GM18873 (cell line): ENCODE results near the gene SYS1.

Experiments
- ATAC-seq: cut with Tn5 transposase; IDR thresholded peaks from one replicate; pipeline ENCODE4 v1.9.1; 2021; ENCODE audit warnings: mild to moderate bottlenecking, moderate library complexity, moderate number of reproducible peaks; ENCODE audit not compliant: unreplicated experiment, low FRiP score

Gene SYS1

GRCh38 chr20:45374966-45375365 lies 12.0 kb downstream of the SYS1 start:
- no peak for ATAC-seq

- ATAC-seq, result no peak
Observed at GRCh38 chr20:45377269-45377668, 14.3 kb downstream of the SYS1 start.

GRCh38 chr20:45378191-45378590 lies 15.2 kb downstream of the SYS1 start, which contains the start of gene TP53TG5:
TP53TG5 (minus strand) TSS chr20:45378325; CDS start chr20:45378236, 89 bp downstream.
- no peak for ATAC-seq

- no peak for ATAC-seq
Observed at GRCh38 chr20:45387274-45387673, 24.3 kb downstream of the SYS1 start.

GRCh38 chr20:45390931-45391330 lies 28.0 kb downstream of the SYS1 start:
- ATAC-seq, result no peak

GRCh38 chr20:45391559-45391958 lies 28.6 kb downstream of the SYS1 start:
- no peak for ATAC-seq

GRCh38 chr20:45392733-45393132 lies 29.8 kb downstream of the SYS1 start:
- no peak for ATAC-seq

- ATAC-seq, result no peak
Observed at GRCh38 chr20:45394221-45395113, 31.5 kb downstream of the SYS1 start.

- no peak for ATAC-seq
Observed at GRCh38 chr20:45395114-45395415, 32.1 kb downstream of the SYS1 start.

GRCh38 chr20:45399018-45399417 lies 36.1 kb downstream of the SYS1 start:
- no peak for ATAC-seq

- no peak for ATAC-seq
Observed at GRCh38 chr20:45400346-45401031, 37.5 kb downstream of the SYS1 start.

GRCh38 chr20:45402946-45403345 lies 40.0 kb downstream of the SYS1 start:
- ATAC-seq, result no peak

GRCh38 chr20:45404438-45404837 lies 41.5 kb downstream of the SYS1 start:
- no peak for ATAC-seq

GRCh38 chr20:45405571-45406259 lies 42.8 kb downstream of the SYS1 start:
- ATAC-seq, result no peak

- ATAC-seq, result no peak
Observed at GRCh38 chr20:45406260-45407066, 43.5 kb downstream of the SYS1 start.

GRCh38 chr20:45407067-45407745 lies 44.2 kb downstream of the SYS1 start:
- ATAC-seq, result no peak

- ATAC-seq, result no peak
Observed at GRCh38 chr20:45407783-45408645, 45.1 kb downstream of the SYS1 start, which contains the start of gene DBNDD2. DBNDD2 (plus strand) TSS chr20:45408289; CDS start chr20:45408468, 179 bp downstream.

GRCh38 chr20:45408646-45409213 lies 45.8 kb downstream of the SYS1 start:
- ATAC-seq, result no peak
